H1 (cell line): ENCODE results near the gene CCNC. TPM values are rescaled to one million over a fixed set of nuclear protein-coding genes. Genes with fewer than 3 reads are reported as not detected.
A peak's percentile ranks its signal among the peaks of the same experiment; 100 is the strongest.

Experiments
- CTCF ChIA-PET: fragments of 300-600 bp; sonication (Branson Sonifier 250); formaldehyde crosslinking; loops from one replicate; lab custom pipeline; 2021; ENCODE audit not compliant: partially characterized antibody; lab: Charles Lee
- POLR2A ChIA-PET: fragments of 300-600 bp; sonication (Branson Sonifier 250); formaldehyde crosslinking; loops from one replicate; lab custom pipeline; 2021; ENCODE audit warnings: inconsistent platforms; ENCODE audit not compliant: partially characterized antibody; lab: Charles Lee
- DNase-seq, 2 experiments: peaks; one replicate each; pipeline versions ENCODE4 v3.0.0 to v3.0.0-alpha.2; 2010 to 2022; ENCODE audit warnings: low spot score in 2 of 2, low read depth in 1 of 2, mixed read lengths in 1 of 2
- FAIRE-seq: peaks from 2 replicates; lab custom pipeline; 2011; peaks lifted over from hg19 to GRCh38; lab: Jason Lieb, UNC
- H2AFZ ChIP-seq: 2 replicates; pipeline ENCODE4 v1.8.1; 2012; ENCODE audit warnings: low read length, inconsistent platforms
- H2AK5ac ChIP-seq: 2 replicates; pipeline ENCODE4 v1.6.1; 2013; ENCODE audit warnings: low read depth, low read length
- H2BK120ac ChIP-seq: replicated peaks from 2 replicates; pipeline ENCODE3; 2013; ENCODE audit warnings: low read depth, low read length, inconsistent platforms
- H2BK12ac ChIP-seq: 2 replicates; pipeline ENCODE4 v1.6.1; 2013; ENCODE audit warnings: low read depth, low read length
- H2BK15ac ChIP-seq: 2 replicates; pipeline ENCODE4 v1.6.1; 2013; ENCODE audit warnings: low read length
- H2BK20ac ChIP-seq: 2 replicates; pipeline ENCODE4 v1.6.1; 2013; ENCODE audit warnings: low read length
- H2BK5ac ChIP-seq: 2 replicates; pipeline ENCODE4 v1.6.1; 2013; ENCODE audit warnings: low read depth, low read length
- H3K14ac ChIP-seq: 2 replicates; pipeline ENCODE4 v1.6.1; 2013; ENCODE audit warnings: inconsistent platforms; ENCODE audit not compliant: insufficient read length
- H3K18ac ChIP-seq: 2 replicates; pipeline ENCODE4 v1.6.1; 2013; ENCODE audit warnings: low read length; ENCODE audit errors: extremely low read depth
- H3K23ac ChIP-seq: 2 replicates; pipeline ENCODE4 v1.6.1; 2013; ENCODE audit warnings: inconsistent platforms; ENCODE audit not compliant: insufficient read length
- H3K23me2 ChIP-seq: 2 replicates; pipeline ENCODE4 v1.6.1; 2013; ENCODE audit warnings: low read depth, low read length
- H3K27ac ChIP-seq: 2 replicates; pipeline ENCODE4 v1.6.1; 2011; ENCODE audit warnings: low read depth, low read length, inconsistent platforms
- H3K27me3 ChIP-seq, 4 experiments: replicated peaks in 1 of 4; 1 replicate in 1 of 4; 2 replicates in 3 of 4; pipeline versions ENCODE4 v1.6.1 to v1.8.1; 2011 to 2013; ENCODE audit warnings: low read length in 3 of 4, mild to moderate bottlenecking in 3 of 4, inconsistent platforms in 2 of 4, mixed read lengths in 2 of 4, moderate library complexity in 1 of 4; ENCODE audit not compliant: control insufficient read depth in 3 of 4, insufficient read depth in 3 of 4; ENCODE audit errors: extremely low read depth in 1 of 4
- H3K36me3 ChIP-seq, 4 experiments: 2 replicates each; pipeline versions ENCODE4 v1.6.1 to v1.8.1; 2011 to 2013; ENCODE audit warnings: mild to moderate bottlenecking in 4 of 4, low read length in 3 of 4, moderate library complexity in 2 of 4, control low read depth in 1 of 4, inconsistent platforms in 1 of 4; ENCODE audit not compliant: insufficient read depth in 4 of 4, control insufficient read depth in 2 of 4
- H3K4ac ChIP-seq: replicated peaks from 2 replicates; pipeline ENCODE3; 2013; ENCODE audit warnings: low read length, low read depth, mixed read lengths, inconsistent platforms; ENCODE audit not compliant: insufficient read length
- H3K4me1 ChIP-seq, 4 experiments: replicated peaks in 1 of 4; 1 replicate in 1 of 4; 2 replicates in 3 of 4; pipeline versions ENCODE4 v1.6.1 to v1.8.1; 2011 to 2013; ENCODE audit warnings: low read length in 3 of 4, inconsistent platforms in 2 of 4, mixed read lengths in 1 of 4; ENCODE audit not compliant: insufficient read depth in 4 of 4, control insufficient read depth in 3 of 4
- H3K4me2 ChIP-seq, 2 experiments: 2 replicates each; pipeline versions ENCODE4 v1.6.1 to v1.8.1; 2011 to 2013; ENCODE audit warnings: low read depth in 2 of 2, low read length in 2 of 2, control low read depth in 1 of 2, inconsistent platforms in 1 of 2, mild to moderate bottlenecking in 1 of 2; ENCODE audit not compliant: insufficient read depth in 1 of 2
- H3K4me3 ChIP-seq, 4 experiments: fragments of 200-600, 300-600 bp in 1 of 4; sonication (generic), shearing (Covaris generic), sonication (Bioruptor Twin) in 1 of 4; 2 replicates each; pipeline versions ENCODE4 v1.5.1 to v1.8.1; 2011 to 2016; ENCODE audit warnings: low read length in 4 of 4, low read depth in 3 of 4, control low read depth in 2 of 4, inconsistent platforms in 2 of 4, mild to moderate bottlenecking in 2 of 4, mixed read lengths in 1 of 4, moderate library complexity in 1 of 4; ENCODE audit not compliant: insufficient read depth in 2 of 4; ENCODE audit errors: extremely low read depth in 1 of 4
- H3K56ac ChIP-seq: replicated peaks from 2 replicates; pipeline ENCODE3; 2013; ENCODE audit warnings: low read depth, mild to moderate bottlenecking, mixed read lengths, low read length, inconsistent platforms; ENCODE audit not compliant: insufficient read length
- H3K79me1 ChIP-seq: 2 replicates; pipeline ENCODE4 v1.6.1; 2013; ENCODE audit warnings: low read depth, low read length, control low read depth
- H3K79me2 ChIP-seq, 2 experiments: 2 replicates each; pipeline versions ENCODE4 v1.6.1 to v1.8.1; 2012 to 2013; ENCODE audit warnings: low read length in 2 of 2, mild to moderate bottlenecking in 2 of 2, inconsistent platforms in 1 of 2; ENCODE audit not compliant: insufficient read depth in 2 of 2, control insufficient read depth in 1 of 2
- H3K9ac ChIP-seq, 4 experiments: replicated peaks in 1 of 4; 1 replicate in 1 of 4; 2 replicates in 3 of 4; pipeline versions ENCODE4 v1.6.1 to v1.8.1; 2011 to 2013; ENCODE audit warnings: low read depth in 3 of 4, low read length in 3 of 4, control low read depth in 2 of 4, mild to moderate bottlenecking in 2 of 4, moderate library complexity in 2 of 4, inconsistent platforms in 1 of 4; ENCODE audit errors: extremely low read depth in 1 of 4
- H3K9me3 ChIP-seq, 2 experiments: 2 replicates each; pipeline versions ENCODE4 v1.6.1 to v1.8.1; 2012 to 2013; ENCODE audit warnings: mild to moderate bottlenecking in 2 of 2, moderate library complexity in 2 of 2, control low read depth in 1 of 2, inconsistent platforms in 1 of 2, low read depth in 1 of 2, low read length in 1 of 2, mixed read lengths in 1 of 2; ENCODE audit not compliant: insufficient read depth in 2 of 2
- H4K20me1 ChIP-seq, 2 experiments: replicated peaks in 1 of 2; 2 replicates each; pipeline versions ENCODE3 to v1.8.1; 2011 to 2013; ENCODE audit warnings: inconsistent platforms in 2 of 2, low read length in 2 of 2, mild to moderate bottlenecking in 1 of 2; ENCODE audit not compliant: insufficient read depth in 2 of 2, control insufficient read depth in 1 of 2
- H4K5ac ChIP-seq: 2 replicates; pipeline ENCODE4 v1.6.1; 2013; ENCODE audit warnings: low read length, low read depth, mixed read lengths, inconsistent platforms; ENCODE audit not compliant: insufficient read length
- H4K8ac ChIP-seq: 2 replicates; pipeline ENCODE4 v1.8.0; 2013; ENCODE audit warnings: mild to moderate bottlenecking, moderate library complexity, low read length, inconsistent platforms; ENCODE audit not compliant: insufficient read depth; ENCODE audit errors: extremely low read depth
- H4K91ac ChIP-seq: replicated peaks from 2 replicates; pipeline ENCODE3; 2013; ENCODE audit warnings: low read length, mixed read lengths, inconsistent platforms; ENCODE audit not compliant: insufficient read length
- ASH2L ChIP-seq: fragments of 200-600, 300-600 bp; sonication (generic); IDR thresholded peaks from one replicate; pipeline ENCODE4 v1.7.1; 2017; ENCODE audit warnings: low read length
- BACH1 ChIP-seq: IDR thresholded peaks from 2 replicates; pipeline ENCODE4 v1.6.1; 2012; ENCODE audit warnings: low read length, improper control_type of control experiment
- CBX8 ChIP-seq: fragments of 300-800, 300-1000 bp; sonication (generic); IDR thresholded peaks from 2 replicates; pipeline ENCODE4 v1.7.1; 2016; ENCODE audit warnings: low read depth, low read length, borderline replicate concordance
- POU5F1 ChIP-seq: IDR thresholded peaks from 2 replicates; pipeline ENCODE4 v1.6.1; 2011; ENCODE audit warnings: low read depth, mild to moderate bottlenecking, low read length, moderate library complexity
- RNF2 ChIP-seq: fragments of 200-900, 300-1000 bp; sonication (generic); IDR thresholded peaks from 2 replicates; pipeline ENCODE4 v1.7.1; 2016; ENCODE audit warnings: borderline replicate concordance, low read depth, mild to moderate bottlenecking, antibody characterized with exemption, low read length; ENCODE audit not compliant: poor library complexity, severe bottlenecking; ENCODE audit errors: missing control alignments
- SIN3A ChIP-seq, 2 experiments: IDR thresholded peaks in 1 of 2; conservative IDR thresholded peaks in 1 of 2; 2 replicates each; pipeline ENCODE4 v1.6.1; 2011 to 2012; ENCODE audit warnings: low read length in 2 of 2, improper control_type of control experiment in 1 of 2, low read depth in 1 of 2, mild to moderate bottlenecking in 1 of 2
- SUZ12 ChIP-seq: fragments of 200-600 bp; sonication (generic); IDR thresholded peaks from 2 replicates; pipeline ENCODE4 v1.6.1; 2012; ENCODE audit warnings: mild to moderate bottlenecking, inconsistent platforms, low read length, moderate library complexity, mixed read lengths
- whole genome bisulfite sequencing, 2 experiments: shearing (Covaris generic) in 1 of 2; methylation state at CpG; one replicate each; pipeline versions ENCODE4 v1.1.6 to v1.1.7; 2013 to 2015; ENCODE audit warnings: low lambda C conversion rate in 2 of 2, mixed read lengths in 2 of 2, inconsistent platforms in 1 of 2, low coverage in 1 of 2, missing lambda C conversion rate in 1 of 2; ENCODE audit not compliant: insufficient replicate concordance in 2 of 2, insufficient coverage in 1 of 2, insufficient read length in 1 of 2; ENCODE audit errors: extremely low coverage in 1 of 2, missing lambda C conversion rate in 1 of 2; 5-methylcytosine and 5-hydroxymethylcytosine counted together
- polyA plus RNA-seq, 7 experiments: library from polyadenylated mRNA; depleted of rRNA in 3 of 7; stranded (reverse) in 5 of 7; unstranded in 2 of 7; fragments of >200 nt in 5 of 7; fragments of 200-250 nt in 2 of 7; gene quantifications; 1 replicate in 5 of 7; 2 replicates in 1 of 7; 4 replicates in 1 of 7; pipeline versions ENCODE4 v1.2.1 to v1.2.3, GENCODE V29; 2011 to 2013; ENCODE audit warnings: missing spikeins in 2 of 7, mixed read lengths in 2 of 7
- total RNA-seq: library from RNA; stranded (reverse); fragmentation: NEBNext Ultra II Directional; extraction: Animal tissue kit (Norgen Biotek cat#: 25700); gene quantifications from 2 replicates; pipeline ENCODE4 v1.2.1, GENCODE V29; 2021
- TF ChIP-seq, protein P1 (sequence below), 3 experiments: IDR thresholded peaks; 1 replicate in 2 of 3; 2 replicates in 1 of 3; pipeline versions ENCODE4 v1.5.1 to v1.6.1; 2011; ENCODE audit warnings: low read length in 3 of 3, mild to moderate bottlenecking in 3 of 3, inconsistent platforms in 2 of 3, low read depth in 1 of 3, moderate library complexity in 1 of 3; ENCODE audit not compliant: insufficient read depth in 1 of 3; ENCODE audit errors: control extremely low read depth in 1 of 3

Gene CCNC
- total and polyA plus RNA-seq, 2 of the 8 experiments (the other 6 are each of a cell fraction or from before 2014, with no cell fraction given), result 45.4 to 107 TPM

DNA sequence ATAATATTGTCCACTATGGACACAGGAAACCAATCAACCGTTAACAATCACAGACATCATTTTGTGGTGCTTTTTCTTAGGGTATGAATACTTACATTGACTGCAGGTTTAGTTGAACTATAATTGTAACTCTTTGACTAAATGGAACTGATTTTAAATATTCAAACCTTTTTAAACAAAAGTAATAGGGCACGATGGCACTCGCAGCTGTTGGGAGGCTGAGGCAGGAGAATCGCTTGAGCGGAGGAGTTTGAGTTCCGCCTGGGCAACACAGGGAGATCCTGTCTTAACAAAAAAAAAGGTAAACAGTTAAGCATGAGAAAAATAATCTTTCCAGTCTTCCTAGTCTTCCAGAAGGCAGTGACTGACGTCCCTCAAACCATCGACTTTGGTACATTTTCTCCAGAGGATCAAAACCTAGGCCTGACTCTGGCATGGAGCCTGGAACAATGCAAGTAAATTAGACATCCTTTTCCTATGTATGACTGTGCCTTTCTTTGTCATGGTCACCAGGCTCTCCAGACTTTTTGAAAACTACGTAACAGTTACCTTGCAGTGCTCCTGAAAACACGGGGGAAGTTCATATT, 21.5 kb upstream of the CCNC start:
- DNase-seq (no peak), FAIRE-seq (no peak)
- Histone ChIP-seq H3K4me1 (peaks cover 0 to 6% (median 2%) of the 10 kb centered on the region in 4 experiments; a peak in 4 of 7 replicates), H3K79me1 (no peaks in the 10 kb centered on the region), H2BK120ac (no peak overlapping the region), H3K14ac (no peak overlapping the region), H4K91ac (no peak overlapping the region), H3K79me2 (no peaks in the 10 kb centered on the region), H2BK5ac (no peak overlapping the region), H3K18ac (no peak overlapping the region), H2BK20ac (no peak overlapping the region), H3K56ac (no peak overlapping the region), H2AFZ (no peak overlapping the region), H3K4me3 (0 out of 8 replicates have a peak overlapping the region, but pooled peaks of 1 of the 4 experiments have one; percentile 61), H3K9me3 (no peaks in the 10 kb centered on the region), H4K20me1 (peaks cover 4 to 7% of the 10 kb centered on the region in 2 experiments), H3K4ac (no peak overlapping the region), H2BK15ac (no peak overlapping the region), H3K27ac (no peak overlapping the region), H3K23ac (no peak overlapping the region), H4K8ac (no peak overlapping the region), H3K27me3 (peaks cover 64 to 94% (median 82%) of the 10 kb centered on the region in 4 experiments), H3K23me2 (peaks cover 5% of the 10 kb centered on the region; the same call in 1 of the 2 replicates), H4K5ac (no peak overlapping the region), H2BK12ac (no peak overlapping the region), H3K4me2 (peak overlapping the region in 1 of 2 experiments; percentile 58; a peak in 1 of 4 replicates), H2AK5ac (no peak overlapping the region), H3K36me3 (peaks cover 0 to 2% (median 0%) of the 10 kb centered on the region in 4 experiments; a peak in 1 of 8 replicates), H3K9ac (no peak overlapping the region)
- WGBS, 2 experiments, result 19% methylated on average over 10 of the region's 10 CpGs; no CpG with 5 or more reads in 1 of the 2 experiments
- ChIA-PET CTCF (interaction anchor here (0.8 to 4.7 kb wide), 6 partner anchors 9 to 156 kb away, joined by 3 to 49 read pairs (median 9); partner anchors contain the start of gene PRDM13), POLR2A (interaction anchor here (0.8 to 4.4 kb wide), 7 partner anchors 9 to 26 kb away, joined by 3 to 29 read pairs (median 3); partner anchors contain the start of gene CCNC)
- TF ChIP-seq SUZ12 (peak; percentile 54; the same call in 1 of the 2 replicates), SIN3A (conservative IDR thresholded peaks at IDR 0.05 in 1 of 2, IDR thresholded peaks at IDR 0.05 in 1 of 2; ENCODE audit: low read depth in 1 of 2, low read length in 2 of 2) (no peak), BACH1 (no peak), CBX8 (peak; percentile 81; the same call in 1 of the 2 replicates), ASH2L (no peak), RNF2 (peak; percentile 58), POU5F1 (no peak)
- TF ChIP-seq, protein P1, sequence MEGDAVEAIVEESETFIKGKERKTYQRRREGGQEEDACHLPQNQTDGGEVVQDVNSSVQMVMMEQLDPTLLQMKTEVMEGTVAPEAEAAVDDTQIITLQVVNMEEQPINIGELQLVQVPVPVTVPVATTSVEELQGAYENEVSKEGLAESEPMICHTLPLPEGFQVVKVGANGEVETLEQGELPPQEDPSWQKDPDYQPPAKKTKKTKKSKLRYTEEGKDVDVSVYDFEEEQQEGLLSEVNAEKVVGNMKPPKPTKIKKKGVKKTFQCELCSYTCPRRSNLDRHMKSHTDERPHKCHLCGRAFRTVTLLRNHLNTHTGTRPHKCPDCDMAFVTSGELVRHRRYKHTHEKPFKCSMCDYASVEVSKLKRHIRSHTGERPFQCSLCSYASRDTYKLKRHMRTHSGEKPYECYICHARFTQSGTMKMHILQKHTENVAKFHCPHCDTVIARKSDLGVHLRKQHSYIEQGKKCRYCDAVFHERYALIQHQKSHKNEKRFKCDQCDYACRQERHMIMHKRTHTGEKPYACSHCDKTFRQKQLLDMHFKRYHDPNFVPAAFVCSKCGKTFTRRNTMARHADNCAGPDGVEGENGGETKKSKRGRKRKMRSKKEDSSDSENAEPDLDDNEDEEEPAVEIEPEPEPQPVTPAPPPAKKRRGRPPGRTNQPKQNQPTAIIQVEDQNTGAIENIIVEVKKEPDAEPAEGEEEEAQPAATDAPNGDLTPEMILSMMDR (IDR thresholded peaks at IDR 0.05; ENCODE audit: control extremely low read depth in 1 of 3, insufficient read depth in 1 of 3, low read depth in 1 of 3, low read length in 3 of 3), result no peak
